Fibroblast of villous mesenchyme (primary cell): ENCODE data around the gene PFDN5. TPM values are rescaled to one million over a fixed set of nuclear protein-coding genes. Genes with fewer than 3 reads are reported as not detected.
"Not testable (repeated sequence)": the region's sequence is repeated elsewhere in the genome, so short reads cannot be mapped to it uniquely, and the experiment has no call there.

Experiments
- DNase-seq: peaks from one replicate; pipeline ENCODE4 v3.0.0-alpha.2; 2010; ENCODE audit warnings: low read depth
- H3K4me3 ChIP-seq: 2 replicates; pipeline ENCODE4 v1.5.1; 2011; ENCODE audit warnings: low read depth, mild to moderate bottlenecking, low read length
- CTCF ChIP-seq: IDR thresholded peaks from 2 replicates; pipeline ENCODE4 v1.5.1; 2012; ENCODE audit warnings: low read depth, mild to moderate bottlenecking, low read length; ENCODE audit not compliant: insufficient read depth
- total RNA-seq: library from RNA; depleted of rRNA; stranded (reverse); fragments of >200 nt; gene quantifications from 2 replicates; pipeline ENCODE4 v1.2.3, GENCODE V29; 2012

PFDN5 gene
- total RNA-seq, 1 donor = 382 TPM

GRCh38 chr12:53286448-53286847 lies 8.9 kb upstream of the PFDN5 start:
- no peak overlapping the region for H3K4me3 ChIP-seq
- no peak for TF ChIP-seq CTCF
- no peak for DNase-seq

GRCh38 chr12:53287741-53288216 lies 7.6 kb upstream of the PFDN5 start:
- TF ChIP-seq CTCF = peak; percentile 73
- DNase-seq = peak; percentile 67
- H3K4me3 ChIP-seq = no peak overlapping the region

- no peak for DNase-seq
- H3K4me3 ChIP-seq = no peak overlapping the region
- no peak for TF ChIP-seq CTCF
Observed at GRCh38 chr12:53288322-53288721, 7.0 kb upstream of the PFDN5 start.

GRCh38 chr12:53289891-53290290 lies 5.5 kb upstream of the PFDN5 start:
- no peak for DNase-seq
- no peak for TF ChIP-seq CTCF
- no peak overlapping the region for H3K4me3 ChIP-seq

- no peak for TF ChIP-seq CTCF
- DNase-seq = no peak
- H3K4me3 ChIP-seq = no peak overlapping the region
Observed at GRCh38 chr12:53290661-53291060, 4.7 kb upstream of the PFDN5 start.

GRCh38 chr12:53292426-53292825 lies 2.9 kb upstream of the PFDN5 start:
- TF ChIP-seq CTCF = no peak
- DNase-seq = no peak
- no peak overlapping the region for H3K4me3 ChIP-seq

- H3K4me3 ChIP-seq = peak overlapping the region; percentile 69
- TF ChIP-seq CTCF = no peak
- DNase-seq = no peak
Observed at GRCh38 chr12:53295891-53296219, 513 bp downstream of the PFDN5 start.

GRCh38 chr12:53297106-53297505 lies 1.8 kb downstream of the PFDN5 start:
- DNase-seq, H3K4me3 ChIP-seq: not testable (repeated sequence)
